GM18858 (cell line): Measurements from ENCODE around the gene NRK.
"Not testable (repeated sequence)": the region's sequence is repeated elsewhere in the genome, so short reads cannot be mapped to it uniquely, and the experiment has no call there.

Experiments
- ATAC-seq: cut with Tn5 transposase; IDR thresholded peaks from one replicate; pipeline ENCODE4 v1.9.1; 2021; ENCODE audit not compliant: unreplicated experiment

NRK gene

GRCh38 chrX:105822138-105823091 lies at the start of gene NRK:
Gene NRK (plus strand): TSS chrX:105822539. CDS start chrX:105822846, 307 bp downstream.
- no peak for ATAC-seq

GRCh38 chrX:105773801-105774200 lies 48.5 kb upstream of the NRK start:
- ATAC-seq = no peak

GRCh38 chrX:105775679-105776078 lies 46.7 kb upstream of the NRK start:
- ATAC-seq = no peak

- ATAC-seq = no peak
Measured at GRCh38 chrX:105781804-105782203, 40.5 kb upstream of the NRK start.

GRCh38 chrX:105796877-105797276 lies 25.5 kb upstream of the NRK start:
- not testable (repeated sequence) for ATAC-seq

- ATAC-seq = no peak
Measured at GRCh38 chrX:105803891-105804290, 18.4 kb upstream of the NRK start.

- ATAC-seq = not testable (repeated sequence)
Measured at GRCh38 chrX:105805655-105806054, 16.7 kb upstream of the NRK start.

- no peak for ATAC-seq
Measured at GRCh38 chrX:105816517-105816916, 5.8 kb upstream of the NRK start.

GRCh38 chrX:105820247-105820646 lies 2.1 kb upstream of the NRK start:
- no peak for ATAC-seq

GRCh38 chrX:105821471-105822121 lies 743 bp upstream of the NRK start:
- no peak for ATAC-seq

- ATAC-seq = no peak
Measured at GRCh38 chrX:105823092-105823455, 735 bp downstream of the NRK start.

- no peak for ATAC-seq
Measured at GRCh38 chrX:105829011-105829410, 6.7 kb downstream of the NRK start.

- no peak for ATAC-seq
Measured at GRCh38 chrX:105837232-105837631, 14.9 kb downstream of the NRK start.

GRCh38 chrX:105845631-105846030 lies 23.3 kb downstream of the NRK start:
- no peak for ATAC-seq

GRCh38 chrX:105850100-105850499 lies 27.8 kb downstream of the NRK start:
- not testable (repeated sequence) for ATAC-seq

GRCh38 chrX:105865709-105866108 lies 43.4 kb downstream of the NRK start:
- ATAC-seq = no peak

GRCh38 chrX:105869701-105870100 lies 47.4 kb downstream of the NRK start:
- no peak for ATAC-seq

GRCh38 chrX:105870445-105870844 lies 48.1 kb downstream of the NRK start:
- ATAC-seq = no peak

- ATAC-seq = no peak
Measured at GRCh38 chrX:105872941-105873340, 50.6 kb downstream of the NRK start.

- ATAC-seq = no peak
Measured at GRCh38 chrX:105874790-105875189, 52.5 kb downstream of the NRK start.

GRCh38 chrX:105876658-105877057 lies 54.3 kb downstream of the NRK start:
- no peak for ATAC-seq

GRCh38 chrX:105880491-105880890 lies 58.2 kb downstream of the NRK start:
- ATAC-seq = no peak
